HepG2 (cell line): ENCODE data around the gene AFTPH.

ENCODE experiments used
- AHR ChIP-seq: IDR thresholded peaks from 2 replicates; pipeline ENCODE4 v1.6.1; 2018; ENCODE audit warnings: missing genetic modification reagents, missing compliant biosample characterization
- ARHGAP35 ChIP-seq: sonication (generic); formaldehyde crosslinking; IDR thresholded peaks from 2 replicates; pipeline ENCODE4 v1.9.0; 2022; ENCODE audit warnings: mild to moderate bottlenecking, inconsistent platforms, moderate library complexity, missing genetic modification reagents, borderline replicate concordance
- CBX5 ChIP-seq: sonication (generic); formaldehyde crosslinking; IDR thresholded peaks from 2 replicates; pipeline ENCODE4 v1.4.0; 2020; ENCODE audit warnings: missing genetic modification reagents, borderline replicate concordance
- CCAR2 ChIP-seq: fragments of 200-400 bp; formaldehyde crosslinking; optimal IDR thresholded peaks from 2 replicates; pipeline ENCODE3; 2018; ENCODE audit warnings: low read depth, mild to moderate bottlenecking, low read length, moderate library complexity
- KDM2A ChIP-seq: sonication (generic); formaldehyde crosslinking; IDR thresholded peaks from 2 replicates; pipeline ENCODE4 v1.4.0; 2020; ENCODE audit warnings: low read depth, missing genetic modification reagents, borderline replicate concordance
- SIN3A ChIP-seq: IDR thresholded peaks from 2 replicates; pipeline ENCODE4 v1.6.1; 2011; ENCODE audit warnings: low read depth, mild to moderate bottlenecking, control low read depth, low read length, borderline replicate concordance
- TARDBP ChIP-seq: sonication (generic); formaldehyde crosslinking; IDR thresholded peaks from 2 replicates; pipeline ENCODE4 v1.8.0; 2022; ENCODE audit warnings: mild to moderate bottlenecking, missing genetic modification reagents
- ZNF576 ChIP-seq: sonication (generic); formaldehyde crosslinking; IDR thresholded peaks from 2 replicates; pipeline ENCODE4 v1.4.0; 2020; ENCODE audit warnings: mild to moderate bottlenecking, missing genetic modification reagents
- TF ChIP-seq, protein P1 (sequence below): sonication (generic); formaldehyde crosslinking; IDR thresholded peaks from 2 replicates; pipeline ENCODE4 v1.9.0; 2021; ENCODE audit warnings: missing genetic modification reagents, borderline replicate concordance
- TF ChIP-seq, protein P2 (sequence below): sonication (generic); formaldehyde crosslinking; IDR thresholded peaks from 2 replicates; pipeline ENCODE4 v1.5.0; 2020; ENCODE audit warnings: mild to moderate bottlenecking, missing genetic modification reagents, moderate library complexity
- TF ChIP-seq, protein P3 (sequence below): sonication (generic); formaldehyde crosslinking; IDR thresholded peaks from 2 replicates; pipeline ENCODE4 v1.4.0; 2020; ENCODE audit warnings: mild to moderate bottlenecking, missing genetic modification reagents
- TF ChIP-seq, protein P4 (sequence below): sonication (generic); formaldehyde crosslinking; IDR thresholded peaks from 2 replicates; pipeline ENCODE4 v1.4.0; 2020; ENCODE audit warnings: missing genetic modification reagents, mild to moderate bottlenecking, borderline replicate concordance

DNA sequence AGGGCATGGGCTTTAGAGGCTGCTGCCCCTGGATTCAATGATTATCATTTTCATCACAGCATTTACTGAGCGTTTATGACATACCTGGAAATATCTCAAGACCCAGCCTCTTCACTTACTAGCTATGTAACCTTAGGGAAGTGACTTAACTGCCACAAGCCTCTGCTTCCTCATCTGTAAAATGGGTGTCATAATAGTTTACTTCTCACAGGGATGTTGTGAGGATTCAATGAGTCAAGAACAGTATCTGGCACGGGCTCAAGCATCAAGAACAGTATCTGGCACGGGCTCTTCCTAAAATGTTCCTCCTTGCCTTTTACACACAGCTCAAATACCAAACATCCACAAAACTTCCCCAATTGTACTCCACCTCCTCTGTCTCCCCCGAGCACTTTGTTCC lies 38.8 kb upstream of the AFTPH start:
- TF ChIP-seq, protein P1, sequence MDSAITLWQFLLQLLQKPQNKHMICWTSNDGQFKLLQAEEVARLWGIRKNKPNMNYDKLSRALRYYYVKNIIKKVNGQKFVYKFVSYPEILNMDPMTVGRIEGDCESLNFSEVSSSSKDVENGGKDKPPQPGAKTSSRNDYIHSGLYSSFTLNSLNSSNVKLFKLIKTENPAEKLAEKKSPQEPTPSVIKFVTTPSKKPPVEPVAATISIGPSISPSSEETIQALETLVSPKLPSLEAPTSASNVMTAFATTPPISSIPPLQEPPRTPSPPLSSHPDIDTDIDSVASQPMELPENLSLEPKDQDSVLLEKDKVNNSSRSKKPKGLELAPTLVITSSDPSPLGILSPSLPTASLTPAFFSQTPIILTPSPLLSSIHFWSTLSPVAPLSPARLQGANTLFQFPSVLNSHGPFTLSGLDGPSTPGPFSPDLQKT (CRISPR knock-in tag) = no peak
- TF ChIP-seq, protein P2, sequence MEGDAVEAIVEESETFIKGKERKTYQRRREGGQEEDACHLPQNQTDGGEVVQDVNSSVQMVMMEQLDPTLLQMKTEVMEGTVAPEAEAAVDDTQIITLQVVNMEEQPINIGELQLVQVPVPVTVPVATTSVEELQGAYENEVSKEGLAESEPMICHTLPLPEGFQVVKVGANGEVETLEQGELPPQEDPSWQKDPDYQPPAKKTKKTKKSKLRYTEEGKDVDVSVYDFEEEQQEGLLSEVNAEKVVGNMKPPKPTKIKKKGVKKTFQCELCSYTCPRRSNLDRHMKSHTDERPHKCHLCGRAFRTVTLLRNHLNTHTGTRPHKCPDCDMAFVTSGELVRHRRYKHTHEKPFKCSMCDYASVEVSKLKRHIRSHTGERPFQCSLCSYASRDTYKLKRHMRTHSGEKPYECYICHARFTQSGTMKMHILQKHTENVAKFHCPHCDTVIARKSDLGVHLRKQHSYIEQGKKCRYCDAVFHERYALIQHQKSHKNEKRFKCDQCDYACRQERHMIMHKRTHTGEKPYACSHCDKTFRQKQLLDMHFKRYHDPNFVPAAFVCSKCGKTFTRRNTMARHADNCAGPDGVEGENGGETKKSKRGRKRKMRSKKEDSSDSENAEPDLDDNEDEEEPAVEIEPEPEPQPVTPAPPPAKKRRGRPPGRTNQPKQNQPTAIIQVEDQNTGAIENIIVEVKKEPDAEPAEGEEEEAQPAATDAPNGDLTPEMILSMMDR (CRISPR knock-in tag) = no peak
- no peak for TF ChIP-seq CBX5 (CRISPR knock-in tag)
- TF ChIP-seq AHR (CRISPR knock-in tag) = no peak
- TF ChIP-seq SIN3A = no peak
- TF ChIP-seq, protein P3, sequence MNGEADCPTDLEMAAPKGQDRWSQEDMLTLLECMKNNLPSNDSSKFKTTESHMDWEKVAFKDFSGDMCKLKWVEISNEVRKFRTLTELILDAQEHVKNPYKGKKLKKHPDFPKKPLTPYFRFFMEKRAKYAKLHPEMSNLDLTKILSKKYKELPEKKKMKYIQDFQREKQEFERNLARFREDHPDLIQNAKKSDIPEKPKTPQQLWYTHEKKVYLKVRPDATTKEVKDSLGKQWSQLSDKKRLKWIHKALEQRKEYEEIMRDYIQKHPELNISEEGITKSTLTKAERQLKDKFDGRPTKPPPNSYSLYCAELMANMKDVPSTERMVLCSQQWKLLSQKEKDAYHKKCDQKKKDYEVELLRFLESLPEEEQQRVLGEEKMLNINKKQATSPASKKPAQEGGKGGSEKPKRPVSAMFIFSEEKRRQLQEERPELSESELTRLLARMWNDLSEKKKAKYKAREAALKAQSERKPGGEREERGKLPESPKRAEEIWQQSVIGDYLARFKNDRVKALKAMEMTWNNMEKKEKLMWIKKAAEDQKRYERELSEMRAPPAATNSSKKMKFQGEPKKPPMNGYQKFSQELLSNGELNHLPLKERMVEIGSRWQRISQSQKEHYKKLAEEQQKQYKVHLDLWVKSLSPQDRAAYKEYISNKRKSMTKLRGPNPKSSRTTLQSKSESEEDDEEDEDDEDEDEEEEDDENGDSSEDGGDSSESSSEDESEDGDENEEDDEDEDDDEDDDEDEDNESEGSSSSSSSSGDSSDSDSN = no peak
- TF ChIP-seq TARDBP (CRISPR knock-in tag) = no peak
- TF ChIP-seq, protein P4, sequence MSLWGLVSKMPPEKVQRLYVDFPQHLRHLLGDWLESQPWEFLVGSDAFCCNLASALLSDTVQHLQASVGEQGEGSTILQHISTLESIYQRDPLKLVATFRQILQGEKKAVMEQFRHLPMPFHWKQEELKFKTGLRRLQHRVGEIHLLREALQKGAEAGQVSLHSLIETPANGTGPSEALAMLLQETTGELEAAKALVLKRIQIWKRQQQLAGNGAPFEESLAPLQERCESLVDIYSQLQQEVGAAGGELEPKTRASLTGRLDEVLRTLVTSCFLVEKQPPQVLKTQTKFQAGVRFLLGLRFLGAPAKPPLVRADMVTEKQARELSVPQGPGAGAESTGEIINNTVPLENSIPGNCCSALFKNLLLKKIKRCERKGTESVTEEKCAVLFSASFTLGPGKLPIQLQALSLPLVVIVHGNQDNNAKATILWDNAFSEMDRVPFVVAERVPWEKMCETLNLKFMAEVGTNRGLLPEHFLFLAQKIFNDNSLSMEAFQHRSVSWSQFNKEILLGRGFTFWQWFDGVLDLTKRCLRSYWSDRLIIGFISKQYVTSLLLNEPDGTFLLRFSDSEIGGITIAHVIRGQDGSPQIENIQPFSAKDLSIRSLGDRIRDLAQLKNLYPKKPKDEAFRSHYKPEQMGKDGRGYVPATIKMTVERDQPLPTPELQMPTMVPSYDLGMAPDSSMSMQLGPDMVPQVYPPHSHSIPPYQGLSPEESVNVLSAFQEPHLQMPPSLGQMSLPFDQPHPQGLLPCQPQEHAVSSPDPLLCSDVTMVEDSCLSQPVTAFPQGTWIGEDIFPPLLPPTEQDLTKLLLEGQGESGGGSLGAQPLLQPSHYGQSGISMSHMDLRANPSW = no peak
- TF ChIP-seq ARHGAP35 (CRISPR knock-in tag) = no peak
- TF ChIP-seq ZNF576 = no peak
- TF ChIP-seq KDM2A (CRISPR knock-in tag) = no peak
- no peak for TF ChIP-seq CCAR2
